ENCODE results near the gene USP5. TPM values are rescaled to one million over a fixed set of nuclear protein-coding genes. Genes with fewer than 3 reads are reported as not detected.
A peak's percentile ranks its signal among the peaks of the same experiment; 100 is the strongest.

USP5 gene
- total RNA-seq, 1 experiment from 2014 or later = 80.2 TPM

- H3K27ac Mint-ChIP-seq (ENCODE audit: low read depth, unreplicated experiment) = no peak overlapping the region
- peaks cover 11% of the 10 kb centered on the region for H3K27me3 Mint-ChIP-seq (ENCODE audit: insufficient read depth, unreplicated experiment)
- POLR2A ChIA-PET = interaction anchor here (0.6 to 1.1 kb wide), 2 partner anchors 11 to 24 kb away, joined by 3 read pairs; no protein-coding TSS in a partner anchor
Measured at GRCh38 chr12:6914947-6915788, 63.2 kb downstream of the USP5 start.

DNA sequence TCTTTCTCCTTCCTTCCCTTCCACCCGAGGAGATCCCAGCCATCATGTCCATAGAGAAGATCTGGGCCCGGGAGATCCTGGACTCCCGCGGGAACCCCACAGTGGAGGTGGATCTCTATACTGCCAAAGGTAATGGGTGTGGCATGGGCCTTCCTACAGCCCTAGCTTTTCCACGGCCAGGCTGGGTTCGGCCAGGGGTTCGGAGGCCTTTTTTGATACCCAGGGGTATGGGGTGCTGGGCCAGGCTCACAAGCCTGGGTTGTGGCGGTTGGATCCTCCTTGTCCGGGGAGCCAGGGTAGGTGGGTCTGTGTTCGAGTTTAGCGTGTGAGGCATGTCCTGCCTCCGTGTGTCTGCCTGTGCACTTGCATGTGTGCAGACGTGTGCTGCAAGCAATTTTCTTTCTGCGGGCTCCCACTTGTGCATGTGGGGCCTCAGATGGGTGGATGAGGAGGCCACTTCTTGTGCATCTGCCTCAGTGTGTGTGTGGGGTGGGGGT is 63.9 kb downstream of the USP5 start:
- Mint-ChIP-seq H3K4me3 (ENCODE audit: unreplicated experiment) (no peak overlapping the region), H3K36me3 (ENCODE audit: insufficient read depth, unreplicated experiment) (no peaks in the 10 kb centered on the region), H3K27me3 (ENCODE audit: insufficient read depth, unreplicated experiment) (peaks cover 11% of the 10 kb centered on the region), H3K9me3 (ENCODE audit: unreplicated experiment) (no peaks in the 10 kb centered on the region), H3K27ac (ENCODE audit: low read depth, unreplicated experiment) (no peak overlapping the region), H3K4me1 (ENCODE audit: insufficient read depth, unreplicated experiment) (peaks cover 13% of the 10 kb centered on the region)
- BruUV-seq (replicated peaks) = no TSS peak
- DNase-seq (ENCODE audit: unreplicated experiment) = no peak
- TF ChIP-seq, protein P1, sequence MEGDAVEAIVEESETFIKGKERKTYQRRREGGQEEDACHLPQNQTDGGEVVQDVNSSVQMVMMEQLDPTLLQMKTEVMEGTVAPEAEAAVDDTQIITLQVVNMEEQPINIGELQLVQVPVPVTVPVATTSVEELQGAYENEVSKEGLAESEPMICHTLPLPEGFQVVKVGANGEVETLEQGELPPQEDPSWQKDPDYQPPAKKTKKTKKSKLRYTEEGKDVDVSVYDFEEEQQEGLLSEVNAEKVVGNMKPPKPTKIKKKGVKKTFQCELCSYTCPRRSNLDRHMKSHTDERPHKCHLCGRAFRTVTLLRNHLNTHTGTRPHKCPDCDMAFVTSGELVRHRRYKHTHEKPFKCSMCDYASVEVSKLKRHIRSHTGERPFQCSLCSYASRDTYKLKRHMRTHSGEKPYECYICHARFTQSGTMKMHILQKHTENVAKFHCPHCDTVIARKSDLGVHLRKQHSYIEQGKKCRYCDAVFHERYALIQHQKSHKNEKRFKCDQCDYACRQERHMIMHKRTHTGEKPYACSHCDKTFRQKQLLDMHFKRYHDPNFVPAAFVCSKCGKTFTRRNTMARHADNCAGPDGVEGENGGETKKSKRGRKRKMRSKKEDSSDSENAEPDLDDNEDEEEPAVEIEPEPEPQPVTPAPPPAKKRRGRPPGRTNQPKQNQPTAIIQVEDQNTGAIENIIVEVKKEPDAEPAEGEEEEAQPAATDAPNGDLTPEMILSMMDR (IDR thresholded peaks at IDR 0.05; ENCODE audit: unreplicated experiment) = no peak
- ChIA-PET POLR2A (no interaction called here), CTCF (no interaction called here)
- intact Hi-C loops (cut with micrococcal nuclease) = no loop called here

More at GRCh38 chr12:6914947-6915788, 63.2 kb downstream of the USP5 start:
- peak overlapping the region; percentile 79 for H3K4me3 Mint-ChIP-seq (ENCODE audit: unreplicated experiment)
- no TSS peak for BruUV-seq (replicated peaks)
- no peaks in the 10 kb centered on the region for H3K9me3 Mint-ChIP-seq (ENCODE audit: unreplicated experiment)
- no peak for DNase-seq (ENCODE audit: unreplicated experiment)
- TF ChIP-seq, protein P1 (IDR thresholded peaks at IDR 0.05; ENCODE audit: unreplicated experiment) = no peak
- no peaks in the 10 kb centered on the region for H3K36me3 Mint-ChIP-seq (ENCODE audit: insufficient read depth, unreplicated experiment)
- intact Hi-C loops (cut with micrococcal nuclease) = no loop called here
- H3K4me1 Mint-ChIP-seq (ENCODE audit: insufficient read depth, unreplicated experiment) = peaks cover 13% of the 10 kb centered on the region
- CTCF ChIA-PET = no interaction called here

Other genes with a start within 250 kb of the USP5 start
- 135 and 151 TPM in 2 replicates for gene CHD4, start 244.8 kb upstream of the USP5 start, total RNA-seq (2022)
- 2.5 and 2.7 TPM in 2 replicates for gene LPAR5, start 216.2 kb upstream of the USP5 start, total RNA-seq (2022)
- 0.30 and 2.5 TPM in 2 replicates for gene ACRBP, start 204.7 kb upstream of the USP5 start, total RNA-seq (2022)
- 15.2 and 16.1 TPM in 2 replicates for gene ING4, start 189.0 kb upstream of the USP5 start, total RNA-seq (2022)
- 62.8 and 70.8 TPM in 2 replicates for gene ZNF384, start 162.8 kb upstream of the USP5 start, total RNA-seq (2022)
- gene PIANP, start 151.3 kb upstream of the USP5 start, total RNA-seq (2022) = not detected in 2 replicates
- gene COPS7A, start 128.1 kb upstream of the USP5 start, total RNA-seq (2022) = 55.5 and 61.3 TPM in 2 replicates
- 151 and 162 TPM in 2 replicates for gene MLF2, start 99.0 kb upstream of the USP5 start, total RNA-seq (2022)
- 242 and 284 TPM in 2 replicates for gene PTMS, start 85.8 kb upstream of the USP5 start, total RNA-seq (2022)
- 0.58 and 1.0 TPM in 2 replicates for gene LAG3, start 79.6 kb upstream of the USP5 start, total RNA-seq (2022)
- gene CD4, start 62.6 kb upstream of the USP5 start, total RNA-seq (2022) = not detected in 2 replicates
- gene GPR162, start 30.3 kb upstream of the USP5 start, total RNA-seq (2022) = not detected in 2 replicates
- 0.47 and 1.3 TPM in 2 replicates for gene P3H3, start 23.7 kb upstream of the USP5 start, total RNA-seq (2022)
- 0.47 TPM in 1 of 2 replicates, not detected in the other for gene GNB3, start 11.2 kb upstream of the USP5 start, total RNA-seq (2022)
- 11.7 and 25.5 TPM in 2 replicates for gene CDCA3, start 864 bp upstream of the USP5 start, total RNA-seq (2022)
- gene TPI1, start 15.4 kb downstream of the USP5 start, total RNA-seq (2022) = 498 and 549 TPM in 2 replicates
- 9.2 and 10.8 TPM in 2 replicates for gene SPSB2, start 21.2 kb downstream of the USP5 start, total RNA-seq (2022)
- gene LRRC23, start 52.7 kb downstream of the USP5 start, total RNA-seq (2022) = 7.5 and 9.1 TPM in 2 replicates
- 0.30 and 2.1 TPM in 2 replicates for gene ENO2, start 62.4 kb downstream of the USP5 start, total RNA-seq (2022)
- gene ATN1, start 75.8 kb downstream of the USP5 start, total RNA-seq (2022) = 83.7 and 84.7 TPM in 2 replicates
- gene RNU7-1, start 91.7 kb downstream of the USP5 start, total RNA-seq (2022) = not detected in 2 replicates
- gene C12orf57, start 91.9 kb downstream of the USP5 start, total RNA-seq (2022) = 176 and 196 TPM in 2 replicates
- gene PTPN6, start 99.2 kb downstream of the USP5 start, total RNA-seq (2022) = 10.3 and 13.2 TPM in 2 replicates
- gene PHB2, start 118.5 kb downstream of the USP5 start, total RNA-seq (2022) = 249 and 305 TPM in 2 replicates
- 66.5 and 93.8 TPM in 2 replicates for gene EMG1, start 118.8 kb downstream of the USP5 start, total RNA-seq (2022)
- gene LPCAT3, start 166.3 kb downstream of the USP5 start, total RNA-seq (2022) = 14.4 and 15.4 TPM in 2 replicates
- 6.0 and 11.5 TPM in 2 replicates for gene C1S, start 208.6 kb downstream of the USP5 start, total RNA-seq (2022)
- gene C1R, start 240.3 kb downstream of the USP5 start, total RNA-seq (2022) = 13.1 and 16.7 TPM in 2 replicates

Data from MCF 10A (cell line).